GM06990 (cell line): ENCODE data around the gene KRT26.

Experiments used
- DNase-seq: peaks from one replicate; pipeline ENCODE4 v3.0.0-alpha.2; 2011; ENCODE audit not compliant: insufficient read length; ENCODE audit errors: extremely low read depth
- H3K27me3 ChIP-seq: replicated peaks from 2 replicates; pipeline ENCODE4 v1.6.0; 2011; ENCODE audit warnings: low read length; ENCODE audit not compliant: control insufficient read depth, insufficient read depth
- H3K36me3 ChIP-seq: 2 replicates; pipeline ENCODE4 v1.5.1; 2011; ENCODE audit warnings: low read length; ENCODE audit not compliant: control insufficient read depth, insufficient read depth
- H3K4me3 ChIP-seq: replicated peaks from 2 replicates; pipeline ENCODE4 v1.5.1; 2011; ENCODE audit warnings: low read depth, mild to moderate bottlenecking, control low read depth, low read length
- CTCF ChIP-seq: IDR thresholded peaks from 2 replicates; pipeline ENCODE4 v1.5.1; 2011; ENCODE audit warnings: low read length, control low read depth, mild to moderate bottlenecking, inconsistent platforms; ENCODE audit not compliant: insufficient read depth, poor library complexity, severe bottlenecking

Gene KRT26

GRCh38 chr17:40801157-40801556, 29.2 kb upstream of the KRT26 start:
- H3K27me3 ChIP-seq: peaks cover 3% of the 10 kb centered on the region
- DNase-seq: no peak
- no peak overlapping the region for H3K4me3 ChIP-seq
- no peak for TF ChIP-seq CTCF
- H3K36me3 ChIP-seq: no peaks in the 10 kb centered on the region

GRCh38 chr17:40800381-40800780, 28.4 kb upstream of the KRT26 start:
- no peak for TF ChIP-seq CTCF
- H3K36me3 ChIP-seq: no peaks in the 10 kb centered on the region
- no peak for DNase-seq
- peaks cover 3% of the 10 kb centered on the region for H3K27me3 ChIP-seq
- no peak overlapping the region for H3K4me3 ChIP-seq

GRCh38 chr17:40799859-40800258, 27.9 kb upstream of the KRT26 start, which contains the start of gene KRT28:
Gene KRT28, minus strand, starts transcription at chr17:40799959. Its CDS starts 66 bp downstream, at chr17:40799893.
- H3K27me3 ChIP-seq: peaks cover 3% of the 10 kb centered on the region
- TF ChIP-seq CTCF: no peak
- H3K4me3 ChIP-seq: no peak within 1 kb of the TSS
- H3K36me3 ChIP-seq: no peaks in the 10 kb centered on the region
- DNase-seq: no peak

GRCh38 chr17:40796846-40797245, 24.8 kb upstream of the KRT26 start:
- Histone ChIP-seq H3K27me3 (peaks cover 3% of the 10 kb centered on the region), H3K36me3 (no peaks in the 10 kb centered on the region), H3K4me3 (no peak overlapping the region)
- DNase-seq: no peak
- no peak for TF ChIP-seq CTCF

GRCh38 chr17:40795019-40795667, 23.1 kb upstream of the KRT26 start:
- Histone ChIP-seq H3K36me3 (no peaks in the 10 kb centered on the region), H3K27me3 (peaks cover 3% of the 10 kb centered on the region; the same call in 1 of the 2 replicates), H3K4me3 (no peak overlapping the region)
- no peak for DNase-seq
- TF ChIP-seq CTCF: no peak

- no peaks in the 10 kb centered on the region for H3K36me3 ChIP-seq
- H3K4me3 ChIP-seq: no peak overlapping the region
- no peaks in the 10 kb centered on the region; the same call in 1 of the 2 replicates for H3K27me3 ChIP-seq
- DNase-seq: no peak
- TF ChIP-seq CTCF: no peak
These were observed 22.5 kb upstream of the KRT26 start for GRCh38 chr17:40794466-40794865.
